NCI-H226 (cell line): ENCODE measurements around the gene CCR2.

Experiments
- DNase-seq: peaks from one replicate; pipeline ENCODE4 v3.0.0-alpha.2; 2015

CCR2 gene

DNA sequence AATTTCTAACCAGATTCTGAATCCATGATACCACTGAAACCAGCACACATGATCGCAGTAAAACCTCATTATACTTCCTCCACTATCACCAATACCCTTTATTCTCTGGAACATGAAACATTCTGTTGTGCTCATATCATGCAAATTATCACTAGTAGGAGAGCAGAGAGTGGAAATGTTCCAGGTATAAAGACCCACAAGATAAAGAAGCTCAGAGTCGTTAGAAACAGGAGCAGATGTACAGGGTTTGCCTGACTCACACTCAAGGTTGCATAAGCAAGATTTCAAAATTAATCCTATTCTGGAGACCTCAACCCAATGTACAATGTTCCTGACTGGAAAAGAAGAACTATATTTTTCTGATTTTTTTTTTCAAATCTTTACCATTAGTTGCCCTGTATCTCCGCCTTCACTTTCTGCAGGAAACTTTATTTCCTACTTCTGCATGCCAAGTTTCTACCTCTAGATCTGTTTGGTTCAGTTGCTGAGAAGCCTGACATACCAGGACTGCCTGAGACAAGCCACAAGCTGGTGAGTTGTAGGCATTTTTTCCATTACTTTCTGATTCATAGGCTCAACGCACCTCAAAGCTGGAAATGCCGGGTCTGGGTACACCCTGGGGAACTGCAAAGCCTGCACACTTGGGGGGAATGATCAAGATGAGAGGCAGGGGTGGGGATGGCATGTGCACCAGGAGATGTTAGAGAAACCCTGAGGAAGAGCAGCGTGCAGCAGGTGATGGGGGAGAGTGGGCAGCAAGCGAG lies at the start of gene CCR2:
TSS of gene CCR2 (plus strand) at position 465 of the 764 bp plus-strand sequence. CDS start 3,417 bp downstream, outside the sequence.
- DNase-seq = peak; percentile 55

DNA sequence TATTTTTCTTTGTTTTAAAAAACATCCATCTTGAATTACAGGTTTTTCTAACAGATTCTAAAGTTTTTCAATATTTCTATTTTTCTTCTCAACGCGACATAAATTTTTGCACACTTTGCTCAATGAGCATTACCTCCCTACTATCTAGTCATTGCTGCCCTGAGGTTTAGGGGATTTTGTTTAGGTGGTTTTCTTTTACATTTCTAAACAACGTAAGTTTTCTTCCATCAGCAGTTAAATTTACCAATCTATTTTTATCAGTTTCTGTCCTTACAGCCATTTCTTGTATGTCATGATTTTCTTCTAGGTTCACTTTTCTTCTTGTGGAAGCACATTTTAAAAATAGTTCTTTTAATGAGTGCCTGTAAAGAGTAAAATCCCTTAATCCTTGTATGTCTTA lies 49.2 kb upstream of the CCR2 start:
- DNase-seq = no peak

DNA sequence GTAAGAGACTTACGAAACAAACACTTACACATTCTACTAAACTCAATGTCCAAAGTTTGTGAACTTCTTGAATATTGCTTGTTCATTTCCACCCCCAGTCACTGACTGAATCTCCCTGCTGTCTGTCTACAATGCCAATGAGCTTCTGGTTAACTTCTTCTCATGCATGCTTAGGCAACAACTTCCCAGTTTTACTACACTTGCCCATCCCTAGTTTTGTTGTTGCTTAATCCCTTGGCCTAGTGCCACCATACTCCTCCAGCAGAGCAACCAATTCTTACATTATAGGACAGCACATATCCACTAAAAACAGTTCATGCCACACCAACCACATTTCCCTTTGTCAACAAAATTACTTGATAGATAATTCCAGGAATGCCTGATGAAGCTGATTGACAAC lies 40.9 kb upstream of the CCR2 start:
- DNase-seq = peak; percentile 67

DNA sequence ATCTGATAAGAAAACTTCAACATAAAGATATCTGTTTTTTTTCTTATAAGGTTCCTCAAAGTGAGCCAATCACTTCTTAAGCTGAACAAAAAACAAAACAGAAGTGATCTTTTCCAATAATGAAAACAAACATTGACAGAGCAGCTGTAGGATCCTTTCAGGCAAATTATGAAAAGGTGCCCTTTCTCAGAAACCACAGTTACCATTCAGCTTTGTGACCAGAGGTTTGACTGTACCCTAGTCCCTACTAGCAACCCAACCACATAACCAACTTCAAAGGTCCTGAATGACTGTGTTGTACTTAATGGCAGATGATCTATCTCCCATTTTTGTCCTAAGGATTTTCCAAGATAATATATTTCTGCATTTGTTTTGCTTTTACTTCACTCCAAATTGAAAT lies 39.4 kb upstream of the CCR2 start:
- no peak for DNase-seq

DNA sequence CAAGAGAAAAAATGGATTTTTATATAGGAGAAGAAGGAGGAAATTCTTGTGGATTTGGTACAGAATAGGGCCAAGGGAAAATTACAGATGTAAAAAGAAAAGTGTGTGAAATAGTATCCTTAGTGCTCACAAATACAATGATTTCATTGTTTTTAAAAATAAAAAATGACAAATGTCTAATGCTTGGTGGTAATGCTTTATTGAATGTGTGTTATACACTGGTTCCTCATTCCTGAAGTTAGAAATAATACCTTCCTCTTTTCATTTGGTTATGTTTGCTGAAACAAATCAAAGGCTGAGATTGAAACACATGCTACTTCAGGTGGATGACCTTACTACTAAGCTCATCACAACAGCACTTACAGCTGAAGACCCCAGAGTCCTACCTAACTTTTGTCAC lies 37.7 kb upstream of the CCR2 start:
- no peak for DNase-seq

DNA sequence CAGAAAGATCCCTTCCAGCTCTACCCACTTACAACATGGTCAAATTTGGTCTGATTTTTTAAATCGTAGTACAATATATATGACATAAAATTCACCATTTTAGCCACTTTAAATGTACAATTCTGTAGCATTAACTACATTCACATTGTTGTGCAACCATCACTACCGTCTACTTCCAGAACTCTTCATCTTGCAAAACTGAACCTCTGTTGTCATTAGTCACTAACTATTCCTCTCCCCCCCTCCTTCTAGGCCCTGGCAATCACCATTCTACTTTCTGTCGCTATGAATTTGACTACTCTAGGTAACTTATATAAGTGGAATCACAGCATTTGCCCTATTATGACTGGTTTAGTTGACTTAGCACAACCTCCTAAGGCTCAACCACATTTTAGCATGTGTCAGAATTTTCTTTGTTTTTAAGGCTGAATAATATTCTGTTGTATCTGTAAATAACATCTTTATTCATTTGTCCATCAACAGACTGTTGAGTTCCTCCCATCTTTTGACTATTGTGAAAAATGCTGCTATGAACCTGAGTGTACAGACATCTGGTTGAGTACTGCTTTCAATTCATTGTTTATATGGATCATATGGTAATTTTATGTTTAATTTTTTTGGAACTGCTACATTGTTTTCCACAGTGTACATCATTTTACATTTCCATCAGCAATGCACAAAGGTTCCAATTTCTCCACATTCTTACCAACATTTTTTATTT lies 35.5 kb upstream of the CCR2 start:
- no peak for DNase-seq

DNA sequence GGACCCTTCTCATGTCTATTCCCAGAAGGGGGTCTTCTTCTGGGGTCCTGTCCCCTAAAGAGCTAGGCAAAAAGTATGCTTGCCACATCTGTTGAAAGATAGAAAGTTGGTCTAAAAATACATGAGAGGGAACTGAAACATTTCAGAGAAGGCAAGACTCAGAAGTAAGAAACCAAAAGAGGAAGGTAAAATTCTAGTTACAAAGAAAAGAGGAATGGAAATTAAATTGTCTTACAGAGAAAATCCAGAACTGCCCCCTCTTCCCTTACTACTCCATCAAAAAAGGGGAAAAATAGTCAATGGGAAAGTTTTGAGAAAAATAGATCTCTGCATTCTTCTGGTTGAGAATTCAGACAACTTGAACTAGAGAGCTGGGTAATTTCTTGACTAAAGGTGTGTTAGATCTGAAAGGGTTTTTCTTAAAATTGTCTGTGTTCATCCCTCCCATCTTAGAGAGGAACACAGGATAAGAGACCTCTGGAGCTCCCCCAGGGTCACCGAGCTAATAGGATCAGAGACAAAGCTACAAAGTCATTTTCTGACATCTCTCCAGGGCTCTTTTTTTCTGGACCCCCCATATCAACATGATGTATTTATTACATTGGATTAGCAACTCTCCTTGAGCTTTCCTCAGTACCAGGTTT lies 32.3 kb upstream of the CCR2 start:
- no peak for DNase-seq

DNA sequence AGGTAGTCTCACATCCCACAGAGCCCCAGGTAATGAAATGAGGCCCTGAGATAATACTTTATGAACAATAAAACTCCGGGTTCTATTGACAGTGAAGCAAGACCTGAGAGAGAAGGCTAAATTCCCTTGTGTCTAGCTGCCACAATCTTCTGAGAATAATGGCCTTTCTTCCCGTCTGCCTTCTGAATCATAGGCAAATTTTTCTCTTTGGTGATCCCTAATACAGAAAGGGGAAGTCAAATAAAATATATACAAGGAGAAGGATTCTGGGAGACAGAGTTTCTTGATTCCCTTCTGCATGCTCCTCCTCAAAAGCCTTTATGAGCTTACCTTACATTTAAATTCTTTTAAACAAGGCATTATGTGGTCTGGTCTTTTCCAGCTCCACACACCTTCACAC lies 29.9 kb upstream of the CCR2 start:
- no peak for DNase-seq

DNA sequence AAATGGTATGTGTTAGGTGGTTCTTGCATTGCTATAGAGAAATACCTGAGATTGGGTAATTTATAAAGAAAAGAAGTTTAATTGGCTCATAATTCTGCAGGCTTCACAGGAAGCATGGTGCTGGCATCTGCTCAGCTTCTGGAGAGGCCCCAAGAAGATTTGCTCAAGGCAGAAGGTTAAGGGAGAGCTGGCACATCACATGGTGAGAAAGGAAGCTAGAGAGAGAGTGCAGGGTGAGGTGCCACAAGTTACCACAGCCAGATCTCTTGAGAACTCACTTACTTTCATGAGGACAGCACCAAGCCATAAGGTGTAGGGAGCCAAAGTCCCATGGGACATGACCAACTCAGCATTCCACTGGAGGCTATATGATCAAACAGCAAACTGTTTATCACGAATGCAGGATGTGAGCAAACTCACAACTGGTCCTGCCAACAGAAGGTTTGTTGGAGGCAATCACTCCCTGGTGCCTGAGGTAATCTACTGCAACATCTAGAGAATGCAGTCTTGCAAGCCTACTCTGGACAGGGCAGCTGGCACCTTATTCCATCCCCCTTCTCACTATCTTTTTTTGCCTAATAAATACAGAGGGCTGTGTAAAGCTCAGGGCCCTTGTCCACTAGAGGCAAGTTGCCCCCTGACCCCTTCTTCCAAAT lies 28.1 kb upstream of the CCR2 start:
- peak; percentile 29 for DNase-seq

DNA sequence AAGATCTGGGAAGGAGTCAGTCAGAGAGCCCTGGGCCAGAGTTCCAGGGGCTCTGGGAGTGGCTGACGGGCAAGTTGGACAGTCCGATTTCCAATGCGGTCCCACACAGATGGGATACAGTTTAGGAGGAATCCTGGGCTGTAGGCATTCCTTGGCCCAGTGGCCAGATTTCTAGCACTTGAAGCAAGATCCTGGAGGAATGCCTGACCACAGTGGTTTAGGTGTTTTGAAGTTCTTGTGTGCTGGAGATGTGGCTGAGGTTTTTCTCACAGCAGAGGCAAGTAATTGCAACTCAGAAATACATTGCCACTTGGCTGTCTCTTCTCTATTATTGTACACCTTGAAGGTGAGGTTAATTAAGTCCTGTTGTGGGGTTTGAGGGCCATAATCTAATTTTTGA lies 23.2 kb upstream of the CCR2 start:
- DNase-seq = peak; percentile 29

DNA sequence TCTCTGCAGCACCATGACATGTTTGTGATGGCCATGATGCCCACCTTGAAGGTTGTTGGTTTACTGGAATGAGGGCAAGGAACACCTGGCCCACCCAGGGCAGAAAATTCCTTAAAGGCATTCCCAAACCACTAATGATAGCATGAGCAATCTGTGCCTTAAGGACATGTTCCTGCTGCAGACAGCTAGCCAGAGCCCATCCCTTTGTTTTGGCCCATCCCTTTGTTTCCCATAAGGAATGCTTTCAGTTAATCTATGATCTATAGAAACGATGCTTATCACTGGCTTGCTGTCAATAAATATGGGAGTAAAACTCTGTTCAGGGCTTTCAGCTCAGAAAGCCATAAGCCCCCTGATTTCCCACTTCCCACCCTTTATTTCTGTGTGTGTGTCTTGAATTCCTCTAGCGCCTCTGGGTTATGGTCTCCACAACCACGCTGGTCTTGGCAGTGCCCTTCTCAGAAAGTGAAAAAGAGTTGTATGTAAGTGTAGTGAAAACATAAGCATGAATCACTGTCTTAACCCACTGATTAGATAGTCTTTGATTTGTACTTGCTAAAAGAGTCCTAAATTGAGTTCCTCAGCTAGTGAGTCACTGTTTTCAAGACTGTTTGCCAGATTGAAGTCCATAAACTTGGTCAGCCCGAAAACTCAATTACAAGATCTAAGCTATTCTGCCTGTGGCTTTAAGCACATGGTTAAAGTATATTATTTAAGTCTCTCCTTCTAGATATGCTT lies 19.0 kb upstream of the CCR2 start:
- peak; percentile 83 for DNase-seq

DNA sequence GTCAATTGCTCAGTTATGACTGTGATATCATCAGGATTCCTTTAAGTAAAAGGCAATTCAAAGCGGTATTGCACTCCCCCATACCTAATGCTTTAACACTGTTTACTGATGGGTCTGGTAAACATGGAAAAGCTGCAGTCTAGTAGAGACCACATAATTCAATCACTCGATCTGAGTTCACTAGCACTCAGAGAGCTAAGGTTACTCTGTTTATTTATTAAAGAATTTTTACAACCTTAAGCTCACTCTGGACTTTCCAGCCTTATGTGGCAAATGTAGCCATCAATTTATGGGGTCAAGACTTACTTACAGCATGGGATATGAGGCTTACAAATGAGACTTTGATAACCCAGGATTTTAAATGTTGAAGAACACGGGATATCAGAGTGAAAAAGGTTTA lies 18.4 kb upstream of the CCR2 start:
- no peak for DNase-seq

DNA sequence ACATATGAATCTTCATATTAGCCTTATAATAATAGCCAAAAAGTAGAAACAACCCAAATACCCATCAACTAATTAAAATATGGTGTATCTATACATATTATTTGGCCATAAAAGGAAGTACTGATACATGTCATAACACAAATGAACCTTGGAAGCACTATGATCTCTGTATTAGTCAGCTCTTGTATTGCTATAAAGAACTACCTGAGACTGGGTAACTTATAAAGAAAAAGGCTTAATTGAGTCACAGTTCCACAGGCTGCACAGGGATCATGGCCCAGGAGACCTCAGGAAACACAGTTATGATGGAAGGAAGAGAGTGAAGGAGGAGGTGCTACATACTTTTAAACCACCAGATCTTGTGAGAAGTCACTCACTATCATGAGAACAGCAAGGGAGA lies 16.0 kb upstream of the CCR2 start:
- no peak for DNase-seq

DNA sequence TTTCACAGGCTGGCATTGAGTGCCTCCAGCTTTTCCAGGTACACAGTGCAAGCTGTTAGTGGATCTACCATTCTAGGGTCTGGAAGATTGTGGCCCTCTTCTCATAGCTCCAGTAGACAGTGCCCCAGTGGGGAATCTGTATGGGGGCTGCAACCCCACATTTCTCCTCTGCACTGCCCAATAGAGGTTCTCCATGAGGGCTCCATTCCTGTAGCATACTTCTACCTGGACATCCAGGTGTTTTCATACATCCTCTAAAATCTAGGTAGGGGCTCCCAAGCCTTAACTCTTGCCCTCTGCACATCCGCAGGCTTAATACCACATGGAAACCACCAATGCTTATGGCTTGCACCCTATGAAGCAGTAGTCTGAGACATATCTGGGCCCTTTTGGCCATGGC lies 15.1 kb upstream of the CCR2 start:
- DNase-seq = no peak

DNA sequence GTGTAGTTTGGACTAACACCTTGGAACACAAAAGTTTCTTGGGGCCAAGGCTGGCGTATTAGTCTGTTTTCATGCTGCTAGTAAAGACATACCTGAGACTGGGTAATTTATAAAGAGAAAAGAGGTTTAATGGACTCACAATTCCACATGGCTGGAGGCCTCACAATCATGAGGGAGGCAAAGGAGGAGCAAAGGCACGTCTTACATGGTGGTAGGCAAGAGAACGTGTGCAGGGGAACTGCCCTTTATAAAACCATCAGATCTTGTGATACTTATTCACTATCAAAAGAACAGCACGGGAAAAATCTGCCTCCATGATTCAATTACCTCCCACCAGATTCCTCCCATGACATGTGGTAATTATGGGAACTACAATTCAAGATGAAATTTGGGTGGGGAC lies 9.4 kb upstream of the CCR2 start:
- no peak for DNase-seq

DNA sequence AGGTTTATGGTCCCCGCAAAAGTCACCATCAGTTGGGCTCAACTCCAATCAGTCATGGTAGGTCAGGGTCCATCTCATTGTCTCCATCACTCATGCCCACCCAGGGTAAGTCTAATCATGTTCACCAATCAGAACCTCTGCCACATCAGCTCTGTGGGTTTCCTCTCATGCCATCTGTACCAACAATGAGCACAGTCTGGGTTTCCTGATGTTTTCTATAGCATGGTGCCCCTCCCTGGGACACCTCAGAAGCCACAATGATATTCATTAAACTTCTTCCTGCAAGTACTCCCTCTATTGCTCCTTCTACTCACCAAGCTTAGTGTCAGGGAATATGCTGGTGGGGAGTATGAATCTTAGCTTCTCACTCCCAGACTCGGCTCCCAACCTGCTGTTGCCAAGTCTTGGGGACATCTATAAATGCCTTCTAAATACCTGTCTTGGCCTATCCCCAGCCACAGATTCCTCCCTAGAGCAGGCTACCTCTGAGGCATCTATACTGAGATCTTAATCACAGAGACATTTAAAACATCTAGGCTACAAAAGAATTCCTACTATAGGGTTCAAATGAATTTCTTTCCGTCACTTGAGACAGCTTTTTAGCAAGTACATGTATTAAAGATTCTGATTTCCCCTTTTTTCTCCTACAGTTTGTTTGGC lies 5.0 kb upstream of the CCR2 start:
- DNase-seq = no peak

DNA sequence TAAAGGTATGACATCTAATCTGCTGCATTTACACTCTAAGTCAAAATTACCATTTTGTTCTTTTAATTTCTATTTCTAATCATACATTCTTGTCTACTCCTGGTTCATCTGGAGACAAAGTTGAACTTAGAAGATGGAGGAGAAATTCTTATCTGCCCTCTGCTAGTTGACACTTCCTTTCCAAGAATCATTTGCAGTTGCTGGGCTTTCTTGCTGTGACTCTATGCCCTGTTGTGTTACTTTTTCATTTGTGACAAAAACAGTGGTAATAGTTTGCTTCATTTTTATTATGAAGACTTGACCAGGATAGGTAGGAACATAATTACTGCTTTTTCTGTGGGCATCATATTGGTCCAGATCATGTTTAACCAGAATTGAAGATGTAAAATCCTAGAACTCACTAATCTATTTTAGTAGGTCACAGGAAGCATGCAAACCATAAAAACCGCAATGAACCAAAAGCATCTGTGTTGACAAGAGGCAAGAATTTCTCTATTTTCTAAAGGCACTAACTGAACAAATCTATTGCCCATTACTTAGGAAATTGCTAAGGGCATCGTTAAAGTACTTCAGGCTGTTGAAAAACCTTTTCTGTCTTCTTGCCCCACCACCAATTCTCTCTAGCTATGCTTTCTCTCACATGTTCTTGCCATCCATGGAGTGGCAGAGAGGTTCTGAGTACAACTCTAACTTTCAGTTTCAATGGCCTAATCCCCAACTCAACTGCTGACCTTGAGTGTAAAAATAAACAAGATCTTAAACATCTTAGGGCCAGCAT lies 4.2 kb upstream of the CCR2 start:
- DNase-seq = no peak

DNA sequence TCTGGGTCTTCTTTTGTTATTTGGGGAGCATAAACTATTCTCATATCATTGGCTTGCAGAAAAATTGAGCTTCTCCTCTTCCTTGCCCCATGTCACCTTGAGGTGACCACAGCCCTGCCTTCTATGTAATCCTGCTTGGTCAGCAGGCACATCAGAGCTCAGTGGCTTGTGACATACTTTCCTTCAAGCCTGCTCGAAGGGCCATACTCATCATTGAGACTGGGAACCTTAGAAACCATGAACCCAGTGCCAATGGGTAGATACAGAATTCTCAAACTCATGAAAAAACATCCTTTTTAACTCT lies 3.7 kb upstream of the CCR2 start:
- no peak for DNase-seq

DNA sequence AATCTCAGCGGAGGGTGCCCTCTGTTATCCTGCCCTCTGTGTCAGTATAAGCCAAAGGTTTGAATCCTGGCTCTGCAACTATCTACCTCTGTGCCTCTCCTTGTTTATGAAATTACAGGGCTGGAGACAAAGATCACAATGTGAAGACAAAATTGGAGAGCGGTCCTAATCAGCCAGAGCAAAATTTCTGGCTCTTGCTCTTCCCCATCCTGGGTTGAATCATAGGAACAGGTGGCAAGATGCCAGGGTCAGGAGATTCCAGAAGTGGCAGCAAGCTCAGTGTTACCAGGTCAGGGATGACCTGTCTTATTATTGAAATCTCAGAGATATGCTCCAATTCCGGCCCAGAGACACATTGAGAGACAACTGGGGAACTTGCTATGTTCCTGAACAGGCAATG lies 2.3 kb upstream of the CCR2 start:
- no peak for DNase-seq

DNA sequence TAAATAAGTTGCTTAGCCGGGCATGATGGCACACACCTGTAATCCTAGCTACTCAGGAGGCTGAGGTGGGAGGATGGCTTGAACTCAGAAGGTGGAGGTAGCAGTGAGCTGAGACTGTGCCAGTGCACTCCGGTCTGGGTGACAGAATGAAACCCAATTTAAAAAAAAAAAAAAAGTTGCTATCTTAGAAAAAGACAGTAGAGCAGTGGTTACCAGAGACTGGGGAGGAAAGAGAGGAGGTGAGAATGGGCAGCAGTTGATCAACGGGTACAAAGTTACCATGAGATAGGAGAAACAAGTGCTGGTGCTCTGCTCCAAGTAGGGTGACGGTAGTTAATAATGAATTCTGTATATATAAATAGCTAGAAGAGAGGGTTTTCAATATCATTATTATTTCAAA lies 821 bp upstream of the CCR2 start:
- no peak for DNase-seq

DNA sequence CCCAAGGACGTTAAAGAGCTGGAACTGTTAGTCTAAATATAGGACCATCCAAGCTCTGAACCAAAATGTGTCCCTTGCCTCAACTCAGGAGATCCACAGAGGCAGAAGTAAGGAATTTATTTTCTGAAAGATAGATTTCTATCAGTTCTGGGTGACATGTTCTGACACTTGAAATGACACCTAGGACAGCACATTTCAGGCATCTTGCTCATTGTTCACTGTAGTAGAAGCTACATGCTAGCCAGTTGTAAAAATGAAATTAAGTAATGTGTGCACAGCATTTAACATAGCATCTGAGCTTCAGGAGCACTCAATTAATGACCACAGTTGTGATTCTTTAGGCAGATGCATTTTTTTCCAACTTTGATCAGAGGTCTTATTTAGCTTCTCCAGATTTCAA lies 567 bp downstream of the CCR2 start:
- DNase-seq = no peak

DNA sequence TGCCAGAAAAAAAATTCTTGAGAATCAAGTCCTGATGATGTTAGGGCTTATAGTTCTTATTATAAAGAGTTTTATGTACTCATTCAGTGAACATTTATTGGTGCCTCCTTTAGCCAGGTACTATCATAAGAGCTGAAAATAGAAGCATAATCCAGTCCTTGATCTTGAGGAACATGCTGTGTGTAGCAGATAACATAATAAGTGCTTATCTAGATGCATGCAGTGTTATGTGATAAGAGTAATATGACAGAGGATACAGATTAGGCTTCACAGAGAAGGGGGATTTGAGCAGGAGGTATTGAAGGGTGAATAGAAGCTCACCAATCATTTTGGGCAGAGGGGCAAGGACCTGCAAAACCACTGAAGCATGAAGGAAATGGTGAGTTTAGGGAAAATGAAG lies 1.1 kb downstream of the CCR2 start:
- DNase-seq = no peak
